OCI-LY7 (cell line): ENCODE results near the gene AGAP3.

Experiments used
- CTCF ChIP-seq: fragments of 200-600 bp; sonication (generic); conservative IDR thresholded peaks from 2 replicates; pipeline ENCODE4 v1.5.1; 2014; ENCODE audit warnings: mild to moderate bottlenecking, antibody characterized with exemption, low read length, moderate library complexity, mixed read lengths
- EZH2phosphoT487 ChIP-seq: fragments of 200-600 bp; sonication (generic); IDR thresholded peaks from 2 replicates; pipeline ENCODE4 v1.6.1; 2018; ENCODE audit warnings: low read depth, borderline replicate concordance, mild to moderate bottlenecking, mixed run types, antibody characterized with exemption, low read length, moderate library complexity, mixed read lengths

- TF ChIP-seq CTCF, result no peak
- no peak for TF ChIP-seq EZH2phosphoT487
Measured at GRCh38 chr7:151064993-151065392, 21.3 kb upstream of the AGAP3 start.
